Measurements from ENCODE around the gene POLE4.

Gene POLE4, protein sequence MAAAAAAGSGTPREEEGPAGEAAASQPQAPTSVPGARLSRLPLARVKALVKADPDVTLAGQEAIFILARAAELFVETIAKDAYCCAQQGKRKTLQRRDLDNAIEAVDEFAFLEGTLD

DNA sequence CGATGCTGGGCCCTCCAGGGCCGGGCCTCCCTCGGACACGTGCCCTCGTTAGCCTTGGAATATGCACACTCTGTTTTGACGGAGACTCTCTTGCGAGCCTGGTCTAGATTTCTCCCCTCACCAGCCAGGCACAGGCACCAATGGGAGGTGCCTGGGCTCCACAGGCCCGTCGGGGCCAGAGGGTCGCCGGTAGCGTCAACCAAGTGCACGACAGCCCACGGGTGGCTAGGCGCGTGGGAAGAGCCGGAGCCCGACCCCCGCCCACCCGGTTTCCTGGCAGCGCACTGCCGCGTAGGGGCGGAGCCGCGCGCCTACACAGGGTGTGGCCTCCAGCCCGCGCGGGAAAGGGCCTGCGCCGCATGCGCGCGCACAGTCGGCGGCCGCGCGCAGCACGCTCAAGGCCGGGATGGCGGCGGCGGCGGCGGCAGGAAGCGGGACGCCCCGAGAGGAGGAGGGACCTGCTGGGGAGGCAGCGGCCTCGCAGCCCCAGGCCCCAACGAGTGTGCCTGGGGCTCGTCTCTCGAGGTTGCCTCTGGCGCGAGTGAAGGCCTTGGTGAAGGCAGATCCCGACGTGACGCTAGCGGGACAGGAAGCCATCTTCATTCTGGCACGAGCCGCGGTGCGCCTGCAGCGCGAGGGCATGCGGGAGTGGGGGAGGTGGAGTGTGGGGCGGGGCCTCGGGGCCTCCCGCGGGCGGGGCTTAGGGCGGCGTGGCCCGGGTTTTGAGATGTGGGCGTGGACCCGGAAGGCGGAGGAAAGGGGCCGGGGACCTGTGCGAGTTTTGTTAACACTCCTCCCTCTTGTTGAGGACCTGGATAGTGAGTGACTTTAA lies at the start of gene POLE4:
POLE4 (plus strand) TSS at position 370 of the 832 bp plus-strand sequence; CDS start at position 407, 37 bp downstream.
- DNase-seq: peak; percentile 95

DNA sequence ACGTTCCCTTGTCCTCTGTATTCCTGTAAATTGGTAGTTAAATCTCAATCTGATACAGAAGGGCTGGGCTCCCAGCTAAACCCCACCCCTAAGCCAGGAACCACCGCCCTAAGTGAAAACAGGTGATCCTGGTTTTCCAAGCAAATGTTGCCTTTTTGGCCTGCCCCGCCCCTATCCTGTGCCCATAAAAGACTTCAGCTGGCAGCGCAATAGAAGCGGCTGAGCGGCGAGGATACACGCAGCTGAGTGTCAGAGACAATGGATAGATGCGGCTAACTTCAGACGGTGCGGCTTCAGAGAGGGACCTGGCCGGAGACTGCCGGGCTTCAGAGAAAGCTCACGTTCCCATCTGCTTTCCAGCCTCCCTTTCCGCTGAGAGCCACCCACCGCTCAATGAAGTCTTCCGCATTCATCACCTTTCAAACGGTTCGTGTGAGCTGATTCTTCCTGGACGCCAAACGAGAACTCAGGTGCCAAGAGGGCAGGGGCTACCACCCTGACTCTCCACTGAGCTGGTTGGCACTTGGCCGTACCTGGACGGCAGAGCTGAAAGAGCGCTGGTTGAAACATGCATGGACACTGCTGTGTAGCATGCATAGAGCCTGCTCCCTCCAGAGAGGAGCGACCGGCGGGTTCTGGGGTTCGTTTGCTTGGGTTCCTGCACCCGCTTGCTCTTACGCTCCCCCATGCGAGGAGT lies 49.5 kb upstream of the POLE4 start:
- DNase-seq: no peak

DNA sequence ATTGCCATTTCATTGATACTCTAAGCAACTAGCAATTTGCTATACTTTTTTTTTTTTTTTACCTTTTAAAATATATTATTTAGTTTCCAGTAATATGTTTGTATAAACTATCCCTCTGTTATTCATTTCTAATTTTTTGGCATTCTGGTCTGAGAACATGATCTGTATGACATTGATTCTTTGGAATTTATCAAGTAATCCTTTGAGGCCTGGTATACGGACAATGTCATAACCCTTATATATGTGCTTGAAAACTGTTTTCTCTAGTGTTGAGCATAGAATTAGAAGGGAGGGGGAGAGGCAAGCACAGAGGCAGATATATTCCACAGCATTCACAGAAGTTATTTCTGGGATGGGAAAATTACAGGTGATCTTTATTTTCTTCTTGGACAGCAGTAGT lies 48.2 kb upstream of the POLE4 start:
- no peak for DNase-seq

DNA sequence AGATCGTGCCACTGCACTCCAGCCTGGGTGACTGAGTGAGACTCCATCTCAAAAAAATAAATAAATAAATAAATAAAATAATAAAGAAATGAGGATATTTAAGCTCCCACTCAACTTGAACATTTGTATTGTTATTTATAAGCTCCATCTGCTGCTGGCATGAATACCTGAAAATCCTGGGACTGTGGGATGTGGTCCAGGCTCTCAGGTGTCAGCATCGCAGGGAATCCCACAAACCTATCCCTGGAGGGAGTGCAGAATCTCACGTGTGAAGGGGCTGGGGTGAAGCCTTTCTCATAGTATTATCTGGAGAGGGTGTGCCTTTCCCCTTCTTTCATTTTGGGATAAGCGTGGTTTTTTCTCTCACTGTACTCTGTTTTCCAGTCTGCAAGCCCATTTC lies 47.4 kb upstream of the POLE4 start:
- DNase-seq: no peak

DNA sequence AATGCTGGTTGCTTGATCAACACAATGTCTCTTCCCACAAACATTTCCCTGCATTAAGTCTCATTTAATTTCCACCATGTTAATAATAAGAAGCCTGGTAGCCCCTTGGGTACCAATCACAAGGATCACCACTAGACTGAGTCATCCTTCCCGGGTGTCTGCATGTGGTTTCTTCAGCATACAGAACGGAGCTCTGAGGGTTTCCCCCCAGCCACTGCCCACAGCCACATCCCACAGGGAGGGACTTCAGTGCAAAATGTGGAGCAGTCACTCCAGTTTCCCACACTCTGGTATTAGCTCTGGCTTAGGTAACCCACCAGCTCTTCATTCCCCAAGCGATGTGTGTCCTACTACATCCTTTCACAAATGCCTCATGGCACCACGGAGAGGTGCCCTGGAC lies 42.7 kb upstream of the POLE4 start:
- no peak for DNase-seq

DNA sequence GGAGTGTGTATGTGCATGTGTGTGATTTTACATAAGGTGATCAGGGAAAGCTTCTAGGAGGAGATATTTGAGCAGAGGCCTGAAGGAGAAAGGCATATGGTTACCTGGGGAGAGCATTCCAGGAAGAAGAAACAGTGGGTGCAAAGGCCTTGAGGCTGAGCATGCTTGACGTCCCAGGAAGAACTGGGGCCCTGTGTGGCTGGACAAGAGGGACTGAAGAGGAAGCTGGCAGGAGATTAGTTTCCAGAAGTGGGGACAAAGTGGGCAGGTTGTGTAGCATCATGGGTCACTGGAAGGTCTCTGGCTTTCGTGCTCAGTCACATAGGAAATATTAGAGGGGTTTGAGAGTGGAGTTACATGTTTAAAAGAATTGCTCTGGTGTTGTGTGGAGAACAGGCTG lies 42.0 kb upstream of the POLE4 start:
- no peak for DNase-seq

DNA sequence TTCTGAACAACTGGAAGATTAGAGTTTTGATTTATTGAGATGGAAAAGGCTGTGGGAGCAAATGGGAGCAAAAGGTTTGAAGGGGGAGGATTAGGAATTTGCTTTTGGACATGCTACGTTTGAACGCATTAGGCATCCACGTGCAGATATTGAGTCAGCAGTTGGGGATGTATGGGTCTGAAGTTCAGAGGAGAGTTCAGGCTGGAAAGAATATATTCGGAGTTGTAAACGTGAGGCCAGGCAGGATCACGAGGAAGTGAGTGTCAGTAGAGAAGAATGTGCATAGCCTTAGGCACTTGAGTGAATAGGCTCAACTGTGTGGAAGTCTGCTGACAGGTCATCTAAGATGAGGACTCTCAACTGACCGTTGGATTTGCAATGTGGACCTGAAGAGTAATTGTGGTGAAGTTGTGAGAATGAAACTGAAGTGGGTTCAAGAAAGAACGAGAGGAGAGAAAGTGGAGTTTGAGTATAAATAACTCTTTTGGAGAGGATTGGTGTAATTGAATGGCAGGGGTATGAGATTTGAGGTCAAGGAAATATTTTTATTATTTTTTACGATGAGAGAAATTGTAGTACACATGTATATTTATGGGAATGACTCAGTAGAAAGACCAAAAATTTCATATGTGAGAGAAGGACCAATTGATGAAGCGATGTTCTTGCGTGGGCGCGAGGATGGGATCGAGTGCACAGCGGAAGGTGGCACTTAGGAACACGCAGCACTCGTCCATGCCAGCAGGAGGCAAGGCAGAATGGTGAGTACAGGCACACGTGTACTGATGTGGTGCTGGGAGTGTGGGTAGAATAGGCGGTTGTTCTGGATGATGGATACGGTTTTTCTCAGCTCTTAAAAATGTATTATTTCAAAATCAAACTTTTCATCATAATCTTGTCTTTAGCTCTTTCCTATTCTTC lies 40.5 kb upstream of the POLE4 start:
- DNase-seq: no peak

DNA sequence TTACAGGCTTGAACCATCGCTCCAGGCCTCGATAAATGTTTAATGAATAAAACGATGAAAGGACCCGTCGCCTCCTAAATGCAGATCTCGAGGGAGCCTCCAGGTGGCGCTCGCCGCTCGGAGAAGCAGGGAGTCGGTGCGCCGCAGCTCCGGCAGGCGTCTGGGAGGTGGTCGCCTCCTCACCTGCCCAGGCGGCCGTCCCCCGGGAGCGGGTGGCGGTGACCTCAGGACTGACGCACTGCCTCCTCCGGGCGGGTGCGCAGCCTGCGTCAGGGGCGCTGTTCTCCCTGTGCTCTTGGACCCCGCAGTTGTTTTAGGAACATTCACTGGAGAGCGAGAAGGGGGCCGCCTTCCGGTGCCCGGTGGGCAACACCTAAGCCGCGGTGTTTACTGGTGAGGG lies 38.6 kb upstream of the POLE4 start:
- peak; percentile 78 for DNase-seq

DNA sequence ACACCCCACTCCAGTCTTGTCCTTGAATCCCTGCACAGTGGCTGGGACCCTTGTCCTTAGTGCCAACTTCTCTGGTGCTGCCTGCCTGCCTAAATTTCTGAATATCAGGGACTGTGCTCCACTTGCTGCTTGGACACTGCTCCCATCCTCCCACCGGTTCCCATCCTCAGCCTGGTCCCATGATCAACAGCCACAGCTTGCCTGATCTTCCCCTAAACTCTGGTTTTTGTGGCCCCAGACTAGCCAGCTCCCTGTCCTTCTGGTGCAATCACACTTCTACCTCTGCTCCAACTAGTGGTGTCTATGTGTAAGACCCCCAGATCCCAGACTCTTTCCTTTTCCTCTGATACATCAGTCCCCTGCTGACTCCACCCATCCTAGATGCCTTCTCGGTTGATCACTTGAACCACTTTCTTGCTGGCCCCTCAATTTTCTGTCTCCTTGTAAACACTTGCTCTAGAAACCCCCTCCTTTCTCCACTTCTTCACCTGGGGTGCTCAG lies 37.2 kb upstream of the POLE4 start:
- DNase-seq: no peak

DNA sequence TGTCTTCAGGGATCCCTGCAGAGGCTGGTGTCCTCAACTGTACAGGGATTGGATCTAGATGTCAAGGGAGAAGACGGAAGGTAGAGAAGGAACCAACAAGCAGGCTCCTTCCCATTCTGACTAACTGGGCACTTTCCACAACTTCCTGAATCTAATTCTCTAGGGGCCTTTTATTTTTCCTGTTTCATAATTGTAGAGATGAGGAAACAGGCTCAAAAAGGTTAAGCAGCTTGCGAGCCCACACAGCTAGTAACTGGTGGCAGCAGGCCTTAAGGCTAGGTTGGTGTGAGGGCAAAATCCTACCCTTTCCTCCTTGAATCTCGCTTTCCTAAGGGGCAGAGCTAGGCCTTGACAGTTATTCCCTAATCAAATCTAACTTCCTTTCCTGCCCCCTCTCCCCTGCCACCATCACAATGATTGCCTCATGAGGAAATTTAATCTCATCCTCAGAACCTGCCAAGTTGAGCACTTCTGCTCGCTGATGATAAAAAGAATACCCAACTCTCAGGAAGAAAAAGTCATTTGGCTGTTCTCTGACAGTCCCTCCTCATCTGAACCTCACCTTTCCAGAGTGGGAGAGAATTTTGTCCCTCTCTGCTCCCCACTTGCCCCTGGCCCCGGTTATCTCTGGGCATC lies 35.7 kb upstream of the POLE4 start:
- DNase-seq: no peak

DNA sequence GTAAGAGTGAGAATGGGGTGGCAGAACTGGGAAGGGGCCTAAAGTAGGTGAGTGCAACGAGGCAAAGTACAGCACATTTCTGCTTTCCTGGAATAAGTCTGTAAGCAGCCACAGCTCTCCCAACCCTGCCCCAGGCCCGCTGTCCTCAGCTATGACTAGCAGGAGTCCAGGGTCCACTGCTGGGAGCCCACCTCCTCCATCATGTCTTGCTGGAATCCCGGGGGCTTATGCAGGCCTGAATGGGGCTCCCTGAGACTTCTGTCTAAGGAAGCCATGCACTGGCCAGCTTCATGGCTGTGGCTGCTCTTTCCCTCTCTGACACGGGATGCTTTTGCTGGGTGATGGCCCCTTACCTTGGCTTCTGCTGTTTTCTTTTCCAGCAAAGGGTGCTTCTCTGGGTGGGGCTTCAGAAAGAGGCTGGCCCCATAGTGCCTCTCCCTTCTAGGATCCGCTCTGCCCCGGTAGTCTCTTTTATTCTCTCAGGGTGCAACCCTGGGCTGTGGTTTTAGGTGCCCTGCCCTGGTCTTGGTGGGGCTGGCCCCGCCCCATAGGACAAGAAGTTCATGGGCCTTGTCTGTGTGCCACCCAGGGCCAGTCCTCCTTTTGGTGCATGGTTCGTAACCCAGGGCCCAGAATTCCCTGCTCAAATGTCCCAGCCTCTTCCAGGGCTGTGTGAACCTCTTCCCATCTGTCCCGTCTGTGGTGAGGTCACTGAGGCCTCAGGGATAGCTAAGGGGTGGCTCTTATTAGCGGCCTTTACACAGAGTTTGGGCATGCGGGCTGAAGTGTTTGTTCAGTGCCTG lies 33.8 kb upstream of the POLE4 start:
- no peak for DNase-seq

DNA sequence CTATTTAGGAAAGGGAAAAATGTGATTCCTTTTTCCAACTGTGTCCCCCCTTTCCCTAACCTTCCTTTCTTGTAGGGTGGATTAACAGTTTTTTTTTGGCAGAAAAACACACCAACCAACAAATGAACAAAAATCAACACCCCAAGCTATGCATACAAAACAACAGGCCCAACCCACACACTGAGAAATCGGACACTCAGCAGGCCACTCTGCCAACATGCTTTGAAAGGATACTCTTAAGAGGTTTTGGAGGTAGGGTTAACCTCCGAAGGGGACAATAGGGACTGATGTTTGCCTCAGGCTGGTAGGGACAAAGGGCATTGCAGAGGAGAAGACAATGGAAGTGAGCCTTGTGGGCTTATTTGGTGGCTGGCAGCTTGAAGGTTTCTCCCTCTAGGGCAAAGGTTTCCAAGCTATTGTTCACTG lies 33.1 kb upstream of the POLE4 start:
- DNase-seq: no peak

DNA sequence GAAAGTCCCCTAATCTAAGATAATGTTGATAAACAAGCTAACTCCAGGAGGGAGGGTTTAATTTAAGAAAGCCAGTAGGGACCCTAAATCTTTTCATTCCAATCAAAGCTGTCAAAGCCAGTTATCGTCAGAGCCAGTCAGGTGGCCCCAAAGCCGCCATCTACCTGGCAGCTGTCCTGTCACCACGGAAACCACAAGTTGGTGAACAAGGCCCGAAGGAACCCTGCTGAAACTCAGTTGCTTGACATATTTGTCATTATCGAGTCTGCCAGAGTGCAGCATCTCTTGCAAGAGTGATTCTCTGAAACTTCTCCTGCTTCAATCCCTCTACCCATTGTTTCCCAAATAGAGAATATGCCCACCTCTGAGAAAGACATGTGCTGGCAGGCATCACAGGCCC lies 30.8 kb upstream of the POLE4 start:
- no peak for DNase-seq

DNA sequence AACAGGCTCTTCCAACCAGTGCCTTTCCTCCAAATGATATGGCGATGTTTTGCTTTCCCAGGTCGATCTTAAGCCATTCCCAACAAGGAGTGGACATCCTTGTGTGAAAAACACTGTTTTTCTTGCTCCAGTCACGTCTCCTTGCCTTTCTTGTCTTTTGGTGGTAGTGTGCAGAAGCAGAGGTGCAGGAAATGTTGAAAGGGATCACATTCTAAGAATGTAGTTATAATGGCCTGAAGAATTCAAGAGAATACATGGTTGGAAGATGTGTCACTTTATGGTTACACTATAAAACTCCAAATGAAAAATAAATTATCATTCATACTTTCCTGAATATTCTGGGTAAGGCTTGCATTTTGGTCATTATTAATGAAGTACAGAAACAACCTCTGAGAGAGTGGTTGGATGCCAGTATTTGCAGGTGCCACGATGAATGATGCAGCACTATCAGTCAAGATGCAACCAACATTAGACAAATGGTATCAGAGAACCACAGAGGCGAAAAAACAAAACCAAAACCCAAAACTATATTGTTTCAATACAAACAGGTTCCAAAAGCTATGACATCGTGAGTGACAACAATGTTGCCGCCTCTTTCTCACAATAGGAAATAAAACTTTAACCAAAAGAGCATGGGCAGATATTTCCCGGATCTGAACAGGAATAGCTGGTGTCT lies 27.5 kb upstream of the POLE4 start:
- DNase-seq: no peak

DNA sequence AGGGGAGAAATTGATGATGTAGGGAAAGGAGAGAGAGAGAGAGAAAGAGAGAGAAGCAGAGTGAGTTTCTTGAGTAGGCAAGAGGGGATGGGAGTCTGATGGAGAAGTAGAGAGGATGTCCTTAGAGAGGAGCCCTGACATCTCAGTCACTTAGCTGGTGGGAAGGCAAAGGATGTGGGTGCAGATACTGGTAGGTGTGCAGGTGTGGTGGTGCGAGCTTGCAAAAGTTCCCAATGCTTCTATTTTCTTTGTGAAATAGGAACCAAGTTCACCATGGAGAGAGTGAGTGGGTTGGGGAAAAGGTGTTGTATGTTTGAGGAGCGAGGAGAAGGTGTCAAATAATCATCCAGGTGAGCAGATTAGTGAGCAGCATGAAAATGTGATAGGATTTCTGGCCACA lies 26.5 kb upstream of the POLE4 start:
- no peak for DNase-seq

DNA sequence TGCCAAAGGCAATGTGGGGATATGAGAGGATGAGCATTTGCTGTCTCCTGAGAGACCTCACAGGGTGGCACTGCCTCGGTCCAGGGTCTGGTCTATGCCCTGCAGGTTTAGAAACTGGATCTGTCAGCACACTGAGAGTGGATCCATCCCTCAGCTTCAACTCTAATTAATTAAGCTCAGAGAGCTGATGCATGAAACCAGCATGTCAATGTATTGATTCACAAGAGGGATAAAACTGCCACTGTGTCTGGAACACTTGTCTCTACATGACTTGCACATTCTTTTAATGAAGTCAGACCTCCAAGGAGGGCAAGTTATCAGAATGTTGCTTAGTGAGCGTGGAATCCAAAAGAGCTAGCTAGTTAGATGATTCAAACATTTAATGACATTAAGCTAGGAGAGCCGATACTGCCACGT lies 22.5 kb upstream of the POLE4 start:
- DNase-seq: no peak

DNA sequence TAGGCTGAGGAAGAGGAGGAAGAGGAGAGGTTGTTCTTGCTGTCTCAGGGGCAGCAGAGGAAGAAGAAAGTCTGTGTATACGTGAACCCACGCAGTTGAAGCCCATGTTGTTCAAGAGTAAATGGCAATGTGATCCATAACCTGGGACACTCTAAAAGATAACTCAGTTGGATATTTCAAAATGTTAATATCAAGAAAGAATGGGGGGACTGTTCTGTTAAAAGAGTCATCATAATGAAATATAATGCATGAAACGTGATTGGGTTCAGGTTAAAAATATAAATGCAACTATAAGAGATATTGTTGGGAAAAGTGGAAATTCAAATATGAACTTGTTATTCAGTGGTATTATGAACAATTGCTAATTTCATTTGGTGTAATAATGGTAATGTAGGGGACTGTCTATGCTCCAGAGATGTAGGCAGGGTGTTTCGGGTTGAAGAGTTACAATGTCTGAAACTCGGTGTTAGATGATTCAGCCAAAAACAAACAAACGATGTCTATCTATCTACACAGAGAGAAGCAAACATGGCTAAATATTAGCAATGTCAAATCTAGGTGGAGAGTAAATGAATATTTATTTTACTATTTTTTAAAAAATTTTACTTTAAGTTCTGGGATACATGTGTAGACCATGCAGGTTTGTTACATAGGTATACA lies 21.1 kb upstream of the POLE4 start:
- DNase-seq: no peak

DNA sequence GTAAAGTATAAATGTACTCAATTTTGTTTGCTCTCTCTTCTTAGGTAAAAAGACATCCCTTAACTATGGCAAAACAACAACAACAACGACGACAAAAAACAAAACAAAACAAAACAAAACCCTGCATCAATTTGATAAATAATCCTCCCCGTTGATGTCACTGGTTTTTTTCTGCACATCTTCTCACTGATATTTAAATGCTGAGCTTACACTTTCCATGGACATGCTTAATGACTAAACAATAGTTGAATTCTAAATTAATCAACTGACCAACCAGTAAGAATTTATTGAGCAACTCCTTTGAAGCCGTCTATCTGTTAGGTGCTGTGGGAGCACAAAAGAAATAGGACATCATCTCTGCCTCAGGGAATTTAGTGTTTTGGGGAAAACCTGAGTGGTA lies 20.2 kb upstream of the POLE4 start:
- DNase-seq: no peak

DNA sequence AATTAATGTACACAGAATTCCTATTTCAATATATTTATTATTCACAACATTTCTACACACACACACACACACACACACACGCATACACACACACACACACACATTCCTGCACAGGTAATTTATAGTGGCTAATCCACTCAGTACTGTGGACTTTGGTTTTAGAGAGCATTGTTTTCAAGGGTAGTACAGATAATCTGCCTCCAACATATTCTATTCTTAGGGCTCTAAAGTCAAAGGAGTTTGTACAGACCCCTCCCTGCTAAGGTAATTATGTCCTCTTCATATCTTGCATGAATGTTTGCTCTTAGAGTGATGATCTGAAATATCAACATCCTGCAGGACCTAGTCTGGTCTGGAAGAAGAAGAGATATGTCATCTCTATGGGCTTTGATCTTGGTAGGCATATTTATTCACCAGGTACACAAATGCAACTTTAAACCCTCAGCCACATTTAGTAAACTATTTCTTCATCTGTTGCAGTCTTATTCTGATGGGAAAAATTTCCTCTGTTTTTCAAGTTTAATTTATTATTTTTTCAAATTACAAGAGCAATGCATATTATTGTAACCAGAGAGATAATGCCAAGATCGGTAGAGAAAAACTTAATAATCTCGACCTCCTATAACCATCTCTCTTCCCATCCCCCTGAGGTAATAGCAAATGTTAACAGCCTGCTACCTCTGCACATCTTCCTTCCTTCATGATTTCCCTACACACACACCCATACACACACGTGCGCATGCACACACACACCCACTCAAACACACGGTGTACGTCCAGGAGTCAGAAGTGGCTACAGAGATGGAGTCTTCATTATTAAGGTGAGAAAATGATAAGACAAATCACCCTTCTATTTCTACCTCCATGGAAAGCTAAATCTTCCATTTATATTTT lies 18.3 kb upstream of the POLE4 start:
- no peak for DNase-seq
